Thyroid gland (tissue), 4 donors: ENCODE data around the gene SCGN. TPM values are rescaled to one million over a fixed set of nuclear protein-coding genes. Genes with fewer than 3 reads are reported as not detected.

Source experiments
- DNase-seq, 2 donors: peaks; one replicate each; pipeline ENCODE4 v3.0.0-alpha.2; 2019
- H3K27ac ChIP-seq, 3 donors: fragments of 200-600 bp; sonication (generic); 1 replicate in 2 of 3; 2 replicates in 1 of 3; pipeline ENCODE4 v1.5.1; 2016 to 2019; ENCODE audit warnings: mild to moderate bottlenecking in 1 of 3, moderate library complexity in 1 of 3
- H3K27me3 ChIP-seq: fragments of 200-600 bp; sonication (generic); one replicate; pipeline ENCODE4 v1.5.1; 2019
- H3K36me3 ChIP-seq, 2 donors: fragments of 200-600 bp; sonication (generic); one replicate each; pipeline ENCODE4 v1.5.1; 2016 to 2019
- H3K4me1 ChIP-seq, 2 donors: fragments of 200-600 bp; sonication (generic); one replicate each; pipeline ENCODE4 v1.5.1; 2017 to 2019
- H3K4me3 ChIP-seq, 3 donors: fragments of 200-600 bp; sonication (generic); replicated peaks in 1 of 3; 1 replicate in 2 of 3; 2 replicates in 1 of 3; pipeline ENCODE4 v1.5.1; 2016; ENCODE audit warnings: mild to moderate bottlenecking in 1 of 3
- H3K9me3 ChIP-seq: fragments of 200-600 bp; sonication (generic); one replicate; pipeline ENCODE4 v1.5.1; 2017
- CTCF ChIP-seq, 6 experiments: fragments of 200-600 bp in 3 of 6; fragments of 450-650 bp in 3 of 6; sonication (generic) in 3 of 6; IDR thresholded peaks; one replicate each; pipeline ENCODE4 v1.5.1; 2016 to 2019; ENCODE audit warnings: antibody characterized with exemption in 6 of 6, mild to moderate bottlenecking in 2 of 6, inconsistent platforms in 1 of 6, moderate library complexity in 1 of 6
- POLR2A ChIP-seq, 2 donors: fragments of 450-650 bp; IDR thresholded peaks; one replicate each; pipeline ENCODE4 v1.6.1; 2017; ENCODE audit warnings: antibody characterized with exemption in 2 of 2, mild to moderate bottlenecking in 2 of 2, moderate library complexity in 1 of 2
- WGBS, 2 donors: methylation state at CpG; one replicate each; pipeline ENCODE4 v1.1.5; 2017; 5-methylcytosine and 5-hydroxymethylcytosine counted together
- intact Hi-C: fragments of 100-400 bp; cut with DNase I; formaldehyde crosslinking; loops from one replicate; pipeline ENCODE4 v1.15.1; 2023
- total RNA-seq, 4 donors: library from RNA; depleted of rRNA; stranded (reverse); fragments of >200 nt; gene quantifications; one replicate each; pipeline ENCODE4 v1.2.3, GENCODE V29; 2016

SCGN gene
- total RNA-seq, 4 donors from 2014 or later = 1.2 to 6.2 TPM; not detected in 2

DNA sequence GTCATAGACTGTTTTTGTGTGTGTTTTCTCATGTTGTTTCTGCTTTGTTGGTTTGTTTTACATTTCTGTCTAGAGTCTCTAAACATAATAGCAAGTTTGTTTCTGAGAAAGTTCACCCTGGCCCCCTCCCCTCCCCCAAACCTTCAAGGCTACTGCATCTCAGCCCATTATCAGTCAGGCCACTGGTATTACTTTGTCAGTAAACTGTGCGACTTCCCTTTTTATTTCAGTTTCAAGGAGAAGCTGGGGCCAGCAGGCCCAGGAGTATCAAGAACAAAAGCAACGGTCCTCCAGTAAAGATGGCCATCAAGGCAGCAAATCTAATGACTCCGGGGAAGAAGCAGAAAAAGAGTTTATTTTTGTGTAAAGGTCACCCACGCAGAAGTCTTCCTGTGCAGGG, 32.8 kb upstream of the SCGN start:
- intact Hi-C loops = no loop called here
- 67 to 78% methylated on average over 4 of the region's 4 CpGs for WGBS, 2 donors
- DNase-seq = no peak
- no peaks in the 10 kb centered on the region for H3K4me1 ChIP-seq
- H3K9me3 ChIP-seq = no peaks in the 10 kb centered on the region
- TF ChIP-seq POLR2A (IDR thresholded peaks at IDR 0.05) = no peak
- TF ChIP-seq CTCF (IDR thresholded peaks at IDR 0.05) = no peak
- H3K27me3 ChIP-seq = no peaks in the 10 kb centered on the region
- no peak overlapping the region for H3K4me3 ChIP-seq
- no peaks in the 10 kb centered on the region for H3K36me3 ChIP-seq
- no peak overlapping the region for H3K27ac ChIP-seq

- no peaks in the 10 kb centered on the region for H3K36me3 ChIP-seq
- no peak for TF ChIP-seq POLR2A (IDR thresholded peaks at IDR 0.05)
- H3K27ac ChIP-seq = no peak overlapping the region
- no peaks in the 10 kb centered on the region for H3K27me3 ChIP-seq
- intact Hi-C loops = no loop called here
- no peaks in the 10 kb centered on the region for H3K9me3 ChIP-seq
- 89 to 94% methylated on average over 2 of the region's 2 CpGs for WGBS, 2 donors
- H3K4me3 ChIP-seq = no peak overlapping the region
- no peaks in the 10 kb centered on the region for H3K4me1 ChIP-seq
- DNase-seq = no peak
Measured at GRCh38 chr6:25620391-25620790, 31.6 kb upstream of the SCGN start.

DNA sequence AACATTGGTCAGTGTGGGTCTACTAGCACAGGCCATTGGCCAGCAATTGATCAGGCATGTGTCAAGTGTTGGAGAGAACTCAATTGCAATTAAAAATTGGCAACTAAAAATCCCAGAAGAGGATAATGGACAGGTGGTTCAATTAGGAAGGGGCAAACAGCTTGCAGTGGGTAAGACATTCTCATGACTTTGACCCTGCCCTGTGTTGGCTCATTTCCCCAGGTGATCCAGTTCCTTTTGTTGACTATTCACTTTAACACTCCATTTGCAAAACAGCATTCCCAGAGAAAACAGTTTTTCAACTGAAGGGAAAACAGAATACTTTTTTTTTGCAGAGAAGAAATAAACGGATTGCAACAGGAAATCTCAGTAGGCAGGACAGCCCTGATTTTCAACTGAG, 28.9 kb upstream of the SCGN start:
- H3K27ac ChIP-seq = no peak overlapping the region
- no peaks in the 10 kb centered on the region for H3K9me3 ChIP-seq
- no peaks in the 10 kb centered on the region for H3K4me1 ChIP-seq
- 67 to 72% methylated on average over 1 of the region's 1 CpG for WGBS, 2 donors
- intact Hi-C loops = no loop called here
- H3K36me3 ChIP-seq = no peaks in the 10 kb centered on the region
- no peak overlapping the region for H3K4me3 ChIP-seq
- no peak for DNase-seq
- TF ChIP-seq POLR2A (IDR thresholded peaks at IDR 0.05) = no peak
- no peak for TF ChIP-seq CTCF (IDR thresholded peaks at IDR 0.05)
- no peaks in the 10 kb centered on the region for H3K27me3 ChIP-seq

DNA sequence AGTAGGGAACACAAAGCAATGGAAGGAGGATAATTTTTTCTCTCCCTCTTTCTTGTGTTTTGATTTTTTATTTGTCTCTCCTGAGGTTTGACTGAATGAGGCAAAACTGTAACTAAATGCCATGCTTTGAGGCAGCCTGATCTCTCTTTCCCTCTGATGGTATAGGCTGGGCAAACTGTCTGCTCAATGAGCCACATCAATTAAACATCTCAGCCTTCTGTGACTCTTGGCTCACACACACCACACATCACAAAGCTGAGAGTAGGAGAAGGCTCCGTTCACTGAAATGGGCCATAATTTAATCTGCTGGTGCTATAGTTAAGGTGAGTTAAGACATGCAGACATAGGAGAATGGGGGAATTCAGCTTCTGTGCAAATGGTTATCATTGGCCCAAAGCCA, 28.1 kb upstream of the SCGN start:
- no peak for DNase-seq
- H3K36me3 ChIP-seq = no peaks in the 10 kb centered on the region
- H3K27ac ChIP-seq = no peak overlapping the region
- H3K4me1 ChIP-seq = no peaks in the 10 kb centered on the region
- TF ChIP-seq POLR2A (IDR thresholded peaks at IDR 0.05) (no peak), CTCF (IDR thresholded peaks at IDR 0.05) (no peak)
- H3K27me3 ChIP-seq = no peaks in the 10 kb centered on the region
- H3K9me3 ChIP-seq = no peaks in the 10 kb centered on the region
- 15 to 72% methylated on average over 1 of the region's 1 CpG for WGBS, 2 donors
- intact Hi-C loops = no loop called here
- no peak overlapping the region for H3K4me3 ChIP-seq

- Histone ChIP-seq H3K4me1 (no peaks in the 10 kb centered on the region), H3K36me3 (no peaks in the 10 kb centered on the region), H3K27me3 (no peaks in the 10 kb centered on the region), H3K27ac (no peak overlapping the region), H3K4me3 (no peak overlapping the region), H3K9me3 (no peaks in the 10 kb centered on the region)
- WGBS, 2 donors = 69 to 74% methylated on average over 3 of the region's 3 CpGs
- intact Hi-C loops = no loop called here
- DNase-seq = no peak
- no peak for TF ChIP-seq POLR2A (IDR thresholded peaks at IDR 0.05)
- no peak for TF ChIP-seq CTCF (IDR thresholded peaks at IDR 0.05)
Measured at GRCh38 chr6:25627001-25627400, 25.0 kb upstream of the SCGN start.
